ENCODE measurements around the gene NLRP13. TPM values are rescaled to one million over a fixed set of nuclear protein-coding genes. Genes with fewer than 3 reads are reported as not detected.
A peak's percentile ranks its signal among the peaks of the same experiment; 100 is the strongest.

NLRP13 gene
- total RNA-seq, 1 donor from 2014 or later = not detected

DNA sequence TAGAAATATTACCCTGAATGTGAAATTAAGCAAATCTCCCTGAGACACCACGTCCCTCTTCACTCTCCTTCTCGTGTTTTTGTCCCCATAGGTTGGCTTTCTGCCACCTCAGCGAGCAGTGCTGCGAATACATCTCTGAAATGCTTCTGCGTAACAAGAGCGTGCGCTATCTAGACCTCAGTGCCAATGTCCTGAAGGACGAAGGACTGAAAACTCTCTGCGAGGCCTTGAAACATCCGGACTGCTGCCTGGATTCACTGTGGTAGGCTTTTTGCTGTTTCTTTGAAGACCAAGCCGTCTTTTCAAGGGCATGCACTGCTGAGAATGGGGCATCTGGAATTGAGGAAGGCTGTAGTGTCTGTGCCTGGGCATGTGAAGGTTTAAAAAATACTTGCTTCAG lies 61.4 kb downstream of the NLRP13 start:
- TF ChIP-seq, protein P1, sequence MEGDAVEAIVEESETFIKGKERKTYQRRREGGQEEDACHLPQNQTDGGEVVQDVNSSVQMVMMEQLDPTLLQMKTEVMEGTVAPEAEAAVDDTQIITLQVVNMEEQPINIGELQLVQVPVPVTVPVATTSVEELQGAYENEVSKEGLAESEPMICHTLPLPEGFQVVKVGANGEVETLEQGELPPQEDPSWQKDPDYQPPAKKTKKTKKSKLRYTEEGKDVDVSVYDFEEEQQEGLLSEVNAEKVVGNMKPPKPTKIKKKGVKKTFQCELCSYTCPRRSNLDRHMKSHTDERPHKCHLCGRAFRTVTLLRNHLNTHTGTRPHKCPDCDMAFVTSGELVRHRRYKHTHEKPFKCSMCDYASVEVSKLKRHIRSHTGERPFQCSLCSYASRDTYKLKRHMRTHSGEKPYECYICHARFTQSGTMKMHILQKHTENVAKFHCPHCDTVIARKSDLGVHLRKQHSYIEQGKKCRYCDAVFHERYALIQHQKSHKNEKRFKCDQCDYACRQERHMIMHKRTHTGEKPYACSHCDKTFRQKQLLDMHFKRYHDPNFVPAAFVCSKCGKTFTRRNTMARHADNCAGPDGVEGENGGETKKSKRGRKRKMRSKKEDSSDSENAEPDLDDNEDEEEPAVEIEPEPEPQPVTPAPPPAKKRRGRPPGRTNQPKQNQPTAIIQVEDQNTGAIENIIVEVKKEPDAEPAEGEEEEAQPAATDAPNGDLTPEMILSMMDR (IDR thresholded peaks at IDR 0.05) = no peak
- Mint-ChIP-seq H3K36me3 (ENCODE audit: unreplicated experiment) (peaks cover 2% of the 10 kb centered on the region), H3K27ac (ENCODE audit: unreplicated experiment) (no peak overlapping the region), H3K4me1 (ENCODE audit: unreplicated experiment) (no peaks in the 10 kb centered on the region), H3K27me3 (ENCODE audit: unreplicated experiment) (no peaks in the 10 kb centered on the region), H3K9me3 (ENCODE audit: unreplicated experiment) (peaks cover 51% of the 10 kb centered on the region), H3K4me3 (ENCODE audit: unreplicated experiment) (no peak overlapping the region)
- peak; percentile 64 for DNase-seq (ENCODE audit: extremely low spot score, unreplicated experiment)

DNA sequence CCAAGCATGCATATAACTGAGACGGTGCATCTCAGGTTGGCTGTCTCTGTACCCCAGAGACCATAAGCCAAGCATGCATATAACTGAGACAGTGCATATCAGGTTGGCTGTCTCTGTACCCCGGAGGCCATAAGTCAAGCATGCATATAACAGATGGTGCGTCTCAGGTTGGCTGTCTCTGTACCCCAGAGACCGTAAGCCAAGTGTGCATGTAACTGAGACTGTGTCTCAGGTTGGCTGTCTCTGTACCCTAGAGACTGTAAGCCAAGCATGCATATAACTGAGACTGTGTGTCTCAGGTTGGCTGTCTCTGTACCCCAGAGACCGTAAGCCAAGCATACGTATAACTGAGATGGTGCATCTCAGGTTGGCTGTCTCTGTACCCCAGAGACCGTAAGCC lies 65.0 kb downstream of the NLRP13 start:
- H3K27me3 Mint-ChIP-seq (ENCODE audit: unreplicated experiment) = no peaks in the 10 kb centered on the region
- peak; percentile 30 for DNase-seq (ENCODE audit: extremely low spot score, unreplicated experiment)
- no peaks in the 10 kb centered on the region for H3K4me1 Mint-ChIP-seq (ENCODE audit: unreplicated experiment)
- H3K4me3 Mint-ChIP-seq (ENCODE audit: unreplicated experiment) = no peak overlapping the region
- H3K36me3 Mint-ChIP-seq (ENCODE audit: unreplicated experiment) = peaks cover 2% of the 10 kb centered on the region
- H3K9me3 Mint-ChIP-seq (ENCODE audit: unreplicated experiment) = peaks cover 46% of the 10 kb centered on the region
- TF ChIP-seq, protein P1 (IDR thresholded peaks at IDR 0.05) = no peak
- H3K27ac Mint-ChIP-seq (ENCODE audit: unreplicated experiment) = no peak overlapping the region

DNA sequence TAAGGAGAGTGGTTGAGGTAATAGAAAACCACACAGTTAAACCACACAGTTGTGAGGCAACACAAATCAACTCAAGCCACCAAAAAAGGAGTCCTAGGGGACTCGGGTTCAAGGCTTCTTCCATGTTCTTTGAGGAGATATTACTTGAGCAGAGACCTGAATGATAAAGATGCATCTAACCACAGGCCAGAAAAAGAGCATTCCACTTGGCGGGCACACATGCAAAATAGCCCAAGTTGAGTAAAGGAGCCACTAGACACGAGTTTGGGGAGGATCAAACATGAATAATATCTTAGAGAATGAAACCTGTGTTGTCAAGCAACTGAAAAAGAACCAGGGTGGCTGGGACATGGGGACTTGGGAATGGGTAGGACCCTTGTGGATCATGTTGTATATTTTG lies 65.6 kb downstream of the NLRP13 start:
- no peaks in the 10 kb centered on the region for H3K4me1 Mint-ChIP-seq (ENCODE audit: unreplicated experiment)
- H3K36me3 Mint-ChIP-seq (ENCODE audit: unreplicated experiment) = peaks cover 2% of the 10 kb centered on the region
- TF ChIP-seq, protein P1 (IDR thresholded peaks at IDR 0.05) = no peak
- no peak overlapping the region for H3K4me3 Mint-ChIP-seq (ENCODE audit: unreplicated experiment)
- DNase-seq (ENCODE audit: extremely low spot score, unreplicated experiment) = peak; percentile 53
- no peak overlapping the region for H3K27ac Mint-ChIP-seq (ENCODE audit: unreplicated experiment)
- no peaks in the 10 kb centered on the region for H3K27me3 Mint-ChIP-seq (ENCODE audit: unreplicated experiment)
- H3K9me3 Mint-ChIP-seq (ENCODE audit: unreplicated experiment) = peaks cover 50% of the 10 kb centered on the region

DNA sequence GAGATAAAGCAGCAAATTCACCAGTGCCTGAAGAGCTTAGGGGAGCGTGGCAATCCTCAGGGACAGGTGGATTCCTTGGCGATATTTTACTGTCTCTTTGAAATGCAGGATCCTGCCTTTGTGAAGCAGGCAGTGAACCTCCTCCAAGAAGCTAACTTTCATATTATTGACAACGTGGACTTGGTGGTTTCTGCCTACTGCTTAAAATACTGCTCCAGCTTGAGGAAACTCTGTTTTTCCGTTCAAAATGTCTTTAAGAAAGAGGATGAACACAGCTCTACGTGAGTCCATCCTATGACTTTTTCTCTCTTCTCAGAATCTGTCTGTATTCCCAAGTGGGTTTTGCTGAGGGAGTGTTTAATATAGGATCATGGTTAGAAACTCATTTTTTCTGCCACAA lies 73.2 kb downstream of the NLRP13 start:
- no peaks in the 10 kb centered on the region for H3K4me1 Mint-ChIP-seq (ENCODE audit: unreplicated experiment)
- no peak overlapping the region for H3K4me3 Mint-ChIP-seq (ENCODE audit: unreplicated experiment)

DNA sequence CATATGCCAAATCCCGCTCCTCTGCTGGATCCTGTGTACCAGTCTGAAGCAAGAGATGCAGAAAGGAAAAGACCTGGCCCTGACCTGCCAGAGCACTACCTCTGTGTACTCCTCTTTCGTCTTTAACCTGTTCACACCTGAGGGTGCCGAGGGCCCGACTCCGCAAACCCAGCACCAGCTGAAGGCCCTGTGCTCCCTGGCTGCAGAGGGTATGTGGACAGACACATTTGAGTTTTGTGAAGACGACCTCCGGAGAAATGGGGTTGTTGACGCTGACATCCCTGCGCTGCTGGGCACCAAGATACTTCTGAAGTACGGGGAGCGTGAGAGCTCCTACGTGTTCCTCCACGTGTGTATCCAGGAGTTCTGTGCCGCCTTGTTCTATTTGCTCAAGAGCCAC lies 73.7 kb downstream of the NLRP13 start:
- H3K36me3 Mint-ChIP-seq (ENCODE audit: unreplicated experiment) = no peaks in the 10 kb centered on the region

More for the DNA sequence above, 73.2 kb downstream of the NLRP13 start:
- Mint-ChIP-seq H3K9me3 (ENCODE audit: unreplicated experiment) (peaks cover 34% of the 10 kb centered on the region), H3K27ac (ENCODE audit: unreplicated experiment) (no peak overlapping the region), H3K27me3 (ENCODE audit: unreplicated experiment) (no peaks in the 10 kb centered on the region), H3K36me3 (ENCODE audit: unreplicated experiment) (no peaks in the 10 kb centered on the region)
- no peak for DNase-seq (ENCODE audit: extremely low spot score, unreplicated experiment)
- TF ChIP-seq, protein P1 (IDR thresholded peaks at IDR 0.05) = no peak

More for the DNA sequence above, 73.7 kb downstream of the NLRP13 start:
- peak; percentile 56 for DNase-seq (ENCODE audit: extremely low spot score, unreplicated experiment)
- TF ChIP-seq, protein P1 (IDR thresholded peaks at IDR 0.05) = no peak
- no peaks in the 10 kb centered on the region for H3K27me3 Mint-ChIP-seq (ENCODE audit: unreplicated experiment)
- H3K4me1 Mint-ChIP-seq (ENCODE audit: unreplicated experiment) = no peaks in the 10 kb centered on the region
- no peak overlapping the region for H3K4me3 Mint-ChIP-seq (ENCODE audit: unreplicated experiment)
- peaks cover 40% of the 10 kb centered on the region for H3K9me3 Mint-ChIP-seq (ENCODE audit: unreplicated experiment)
- H3K27ac Mint-ChIP-seq (ENCODE audit: unreplicated experiment) = no peak overlapping the region
